ENCODE results near the gene HOXA10. TPM values are rescaled to one million over a fixed set of nuclear protein-coding genes. Genes with fewer than 3 reads are reported as not detected.

HOXA10 gene
- total RNA-seq, 4 donors from 2014 or later, result 4.0 TPM; not detected in 3

- intact Hi-C loops (cut with DNase I), result no loop called here
- Histone ChIP-seq H3K27me3 (peaks cover 88% of the 10 kb centered on the region), H3K4me1 (peaks cover 15 to 28% of the 10 kb centered on the region in 2 donors), H3K9me3 (no peaks in the 10 kb centered on the region), H3K4me3 (replicated peaks in 1 of 3) (no peak overlapping the region), H3K27ac (no peak overlapping the region), H3K36me3 (no peaks in the 10 kb centered on the region)
- TF ChIP-seq CTCF (IDR thresholded peaks at IDR 0.05), result no peak
- TF ChIP-seq POLR2A (IDR thresholded peaks at IDR 0.05), result no peak
- DNase-seq, result no peak
- WGBS, 2 donors, result 33 to 48% methylated on average over 10 to 12 of the region's 12 CpGs
Measured at GRCh38 chr7:27180431-27181420, 6.6 kb upstream of the HOXA10 start.

GRCh38 chr7:27179503-27180430 lies 5.6 kb upstream of the HOXA10 start:
- H3K27me3 ChIP-seq, result peaks cover 88% of the 10 kb centered on the region
- no peaks in the 10 kb centered on the region for H3K36me3 ChIP-seq
- DNase-seq, result peak; percentile 34 to 45
- WGBS, 2 donors, result 3 to 11% methylated on average over 49 to 54 of the region's 56 CpGs
- no peaks in the 10 kb centered on the region for H3K9me3 ChIP-seq
- H3K4me1 ChIP-seq, result peaks cover 15 to 24% of the 10 kb centered on the region in 2 donors
- H3K4me3 ChIP-seq (replicated peaks in 1 of 3), result no peak overlapping the region
- intact Hi-C loops (cut with DNase I), result loop anchor here (10.0 kb wide), 1 partner anchor 1095 kb away; no protein-coding TSS in a partner anchor
- TF ChIP-seq POLR2A (IDR thresholded peaks at IDR 0.05) (no peak), CTCF (IDR thresholded peaks at IDR 0.05) (peak; percentile 35 to 85 (median 48))
- no peak overlapping the region for H3K27ac ChIP-seq

- Histone ChIP-seq H3K36me3 (no peaks in the 10 kb centered on the region), H3K27me3 (peaks cover 88% of the 10 kb centered on the region), H3K27ac (no peak overlapping the region), H3K9me3 (no peaks in the 10 kb centered on the region), H3K4me1 (peaks cover 9 to 22% of the 10 kb centered on the region in 2 donors), H3K4me3 (replicated peaks in 1 of 3) (no peak overlapping the region)
- 28 to 44% methylated on average over 14 of the region's 14 CpGs for WGBS, 2 donors
- TF ChIP-seq CTCF (IDR thresholded peaks at IDR 0.05), result no peak
- intact Hi-C loops (cut with DNase I), result loop anchor here (10.0 kb wide), 1 partner anchor 1094 kb away; no protein-coding TSS in a partner anchor
- DNase-seq, result no peak
Measured at GRCh38 chr7:27179030-27179429, 4.9 kb upstream of the HOXA10 start.

GRCh38 chr7:27178366-27178765 lies 4.2 kb upstream of the HOXA10 start:
- H3K27me3 ChIP-seq, result peaks cover 88% of the 10 kb centered on the region
- TF ChIP-seq POLR2A (IDR thresholded peaks at IDR 0.05) (no peak), CTCF (IDR thresholded peaks at IDR 0.05) (no peak)
- no peak overlapping the region for H3K4me3 ChIP-seq (replicated peaks in 1 of 3)
- no peak overlapping the region for H3K27ac ChIP-seq
- H3K9me3 ChIP-seq, result no peaks in the 10 kb centered on the region
- H3K36me3 ChIP-seq, result no peaks in the 10 kb centered on the region
- no peak for DNase-seq
- H3K4me1 ChIP-seq, result peaks cover 9 to 22% of the 10 kb centered on the region in 2 donors
- intact Hi-C loops (cut with DNase I), result loop anchor here (10.0 kb wide), 1 partner anchor 1094 kb away; no protein-coding TSS in a partner anchor
- WGBS, 2 donors, result 60 to 69% methylated on average over 6 of the region's 6 CpGs

Measured in thyroid gland (tissue), 4 donors.